ENCODE results near the gene WDR62.

The WDR62 gene

DNA sequence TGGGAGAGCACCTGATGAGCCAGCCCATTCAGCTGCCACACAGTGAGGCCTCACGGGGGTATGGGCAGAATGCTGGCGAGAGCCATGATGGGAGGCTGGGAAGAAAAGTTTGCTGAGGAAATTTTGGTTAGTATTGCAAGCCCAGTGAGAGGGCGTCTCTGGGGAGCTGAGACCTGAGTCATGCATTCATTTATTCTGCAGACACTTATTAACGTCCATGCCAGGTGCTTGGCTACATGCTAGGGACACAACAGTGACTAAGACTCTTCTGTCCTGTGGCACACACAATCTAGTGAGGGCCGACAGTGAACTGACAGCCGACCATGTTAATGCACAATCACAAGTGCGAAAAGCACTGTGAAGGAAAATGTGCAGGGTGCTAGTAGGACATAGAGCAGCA, 27.2 kb downstream of the WDR62 start:
- DNase-seq, result no peak

DNA sequence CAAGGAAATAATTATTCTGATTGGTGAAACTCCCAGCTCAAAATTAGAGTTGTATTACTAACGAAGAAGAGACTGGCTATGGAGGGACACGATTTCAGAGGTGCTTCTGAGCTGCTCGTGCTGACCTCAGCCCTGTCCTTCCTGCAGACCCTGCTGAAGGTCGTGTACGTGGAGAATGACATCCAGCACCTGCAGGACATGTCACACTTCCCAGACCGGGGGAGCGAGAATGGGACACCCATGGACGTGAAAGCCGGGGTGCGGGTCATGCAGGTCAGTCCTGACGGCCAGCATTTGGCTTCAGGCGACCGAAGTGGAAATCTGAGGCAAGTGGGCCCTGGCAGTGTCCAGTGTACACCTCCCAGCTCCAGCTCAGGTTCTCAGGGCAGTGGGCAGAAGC, 28.2 kb downstream of the WDR62 start:
- DNase-seq, result no peak

DNA sequence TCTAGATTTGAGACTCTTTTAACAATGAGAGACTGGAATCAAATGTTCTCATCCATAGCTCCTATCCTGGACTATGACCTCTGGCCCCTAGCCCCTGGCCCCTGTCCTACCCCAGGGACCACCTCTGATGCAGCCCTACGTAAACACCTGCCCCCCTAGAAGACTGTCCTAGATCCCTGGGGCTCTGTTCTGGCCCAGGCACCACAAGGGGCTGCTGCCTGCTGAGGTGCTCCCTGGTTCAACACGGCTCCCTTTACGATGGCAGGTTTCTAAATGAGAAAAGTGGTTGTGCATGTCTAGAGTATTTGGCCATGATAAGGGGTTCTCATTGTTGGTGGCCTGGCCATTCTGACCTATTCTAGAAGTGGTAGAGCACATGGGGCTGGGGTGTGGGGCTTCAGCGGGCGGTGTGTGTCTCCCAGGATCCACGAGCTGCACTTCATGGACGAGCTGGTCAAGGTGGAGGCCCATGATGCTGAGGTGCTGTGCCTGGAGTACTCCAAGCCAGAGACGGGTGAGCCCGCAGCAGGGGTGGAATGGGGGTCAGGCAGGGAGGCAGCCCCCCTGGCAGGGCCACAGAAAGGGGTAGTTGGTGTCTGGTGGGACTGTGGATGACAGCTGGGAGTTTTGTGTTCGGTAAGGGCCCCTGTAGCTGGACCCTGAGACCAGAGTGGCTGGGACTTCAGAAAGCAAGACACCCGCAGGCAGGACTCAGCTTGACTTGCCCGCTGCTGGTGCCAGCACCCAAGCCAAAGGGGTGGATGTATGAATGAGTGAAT, 29.7 kb downstream of the WDR62 start:
- no peak for DNase-seq

DNA sequence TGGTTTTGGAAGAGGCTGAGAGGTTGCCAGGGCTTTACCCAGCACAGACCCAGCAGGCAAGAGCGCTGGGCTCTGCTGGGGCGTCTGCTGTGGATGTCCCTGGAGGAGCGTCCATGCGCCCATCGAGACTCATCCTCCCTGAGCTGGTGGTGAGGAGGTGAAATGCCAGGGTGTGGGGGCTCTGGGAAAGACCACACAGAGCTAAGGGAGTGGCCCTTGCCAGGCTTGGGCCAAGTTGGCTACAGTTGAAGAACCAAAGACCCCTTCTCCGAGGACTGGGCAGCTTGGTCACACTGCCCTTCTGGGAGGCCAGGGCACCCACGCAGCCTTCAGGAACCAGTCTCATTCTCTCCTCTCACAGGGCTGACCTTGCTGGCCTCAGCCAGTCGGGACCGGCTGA, 31.6 kb downstream of the WDR62 start:
- DNase-seq, result no peak

DNA sequence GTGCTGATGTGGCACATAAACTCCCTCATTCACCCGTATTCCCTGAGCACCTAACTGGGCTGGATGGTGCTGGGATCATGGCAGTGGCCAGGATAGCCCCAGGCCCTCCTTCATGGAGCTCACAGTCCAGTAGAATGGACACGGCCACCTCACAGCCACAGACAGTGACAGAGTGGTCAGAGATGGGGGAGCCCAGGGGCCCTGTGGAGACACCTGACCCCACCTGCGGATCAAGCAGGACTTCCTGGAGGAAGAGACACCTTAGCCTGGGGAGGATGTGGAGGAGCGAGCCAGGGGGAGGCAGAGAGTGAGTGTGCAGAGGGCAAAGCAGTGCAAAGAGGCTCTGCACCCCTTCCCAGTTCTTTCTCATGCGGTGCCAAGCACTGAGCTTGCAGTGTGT, 35.1 kb downstream of the WDR62 start:
- no peak for DNase-seq

DNA sequence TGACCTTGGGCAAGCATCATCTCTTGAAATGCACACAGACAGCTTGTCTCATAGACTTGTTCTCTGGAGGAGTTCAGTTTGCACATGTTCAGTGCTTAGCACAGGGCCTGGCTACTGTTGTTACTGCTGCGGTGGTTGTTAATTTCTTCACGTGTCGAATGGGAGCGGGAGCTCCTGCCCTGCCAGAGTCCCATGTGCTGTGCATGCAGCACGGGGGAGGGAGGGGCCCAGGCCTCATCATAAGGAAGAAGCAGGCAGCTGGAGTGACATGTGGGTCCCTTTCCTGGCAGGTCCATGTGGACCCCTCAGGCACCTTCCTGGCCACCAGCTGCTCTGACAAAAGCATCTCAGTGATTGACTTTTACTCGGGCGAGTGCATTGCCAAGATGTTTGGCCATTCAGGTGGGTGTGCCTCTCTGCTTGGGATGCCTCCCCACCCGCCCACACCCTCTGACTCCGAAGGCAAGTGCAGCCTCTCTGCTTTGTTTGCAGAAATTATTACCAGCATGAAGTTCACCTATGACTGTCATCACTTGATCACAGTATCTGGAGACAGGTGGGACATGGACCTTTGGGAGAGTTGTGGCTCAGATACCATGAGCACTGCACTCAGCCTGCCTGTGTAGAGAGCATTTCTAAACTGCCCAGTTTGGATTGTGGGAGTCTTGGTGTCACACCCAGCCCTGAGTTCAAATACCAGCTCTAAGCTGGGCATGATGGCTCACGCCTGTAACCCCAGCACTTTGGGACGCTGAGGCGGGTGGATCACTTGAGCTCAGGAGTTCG, 36.4 kb downstream of the WDR62 start:
- no peak for DNase-seq

DNA sequence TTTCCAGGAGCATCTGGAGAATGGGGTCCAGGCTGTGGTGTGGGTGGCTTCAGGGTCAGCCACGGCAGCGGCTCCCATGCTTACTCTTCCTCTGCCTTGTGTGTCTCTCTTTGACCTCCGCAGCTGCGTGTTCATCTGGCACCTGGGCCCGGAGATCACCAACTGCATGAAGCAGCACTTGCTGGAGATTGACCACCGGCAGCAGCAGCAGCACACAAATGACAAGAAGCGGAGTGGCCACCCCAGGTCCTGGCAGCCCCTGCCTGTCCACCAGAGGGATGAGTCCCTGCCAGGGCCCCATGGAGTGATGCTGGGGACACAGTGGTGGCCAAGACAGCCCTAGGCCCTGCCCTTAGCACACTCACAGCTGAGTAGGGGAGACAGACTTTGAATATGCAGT, 37.9 kb downstream of the WDR62 start:
- no peak for DNase-seq

DNA sequence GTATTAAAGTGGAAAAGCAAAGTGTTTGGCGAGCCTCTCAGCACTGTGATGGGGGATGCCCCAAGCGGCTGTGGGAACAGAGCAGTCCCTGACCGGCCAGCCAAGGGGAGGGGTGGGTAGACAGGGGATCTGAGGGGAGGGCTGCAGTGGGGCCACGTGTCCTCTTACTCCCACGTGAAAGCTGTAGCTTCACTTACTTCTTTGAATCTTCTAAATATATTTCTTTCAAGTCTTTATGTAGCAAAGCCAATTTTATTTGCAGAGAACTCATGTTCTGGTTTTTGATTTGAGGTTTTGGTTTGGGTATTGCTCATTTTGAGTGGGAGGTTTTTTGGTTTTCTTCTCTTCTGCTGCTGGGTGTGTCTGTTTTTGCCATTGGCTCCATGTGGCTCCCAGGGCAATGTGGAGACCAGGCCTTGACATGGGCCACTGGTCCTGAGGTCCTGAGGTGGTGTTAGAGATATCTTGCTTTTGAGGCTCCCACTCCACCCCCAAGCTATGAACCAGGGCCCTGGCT, 38.5 kb downstream of the WDR62 start:
- DNase-seq, result no peak

DNA sequence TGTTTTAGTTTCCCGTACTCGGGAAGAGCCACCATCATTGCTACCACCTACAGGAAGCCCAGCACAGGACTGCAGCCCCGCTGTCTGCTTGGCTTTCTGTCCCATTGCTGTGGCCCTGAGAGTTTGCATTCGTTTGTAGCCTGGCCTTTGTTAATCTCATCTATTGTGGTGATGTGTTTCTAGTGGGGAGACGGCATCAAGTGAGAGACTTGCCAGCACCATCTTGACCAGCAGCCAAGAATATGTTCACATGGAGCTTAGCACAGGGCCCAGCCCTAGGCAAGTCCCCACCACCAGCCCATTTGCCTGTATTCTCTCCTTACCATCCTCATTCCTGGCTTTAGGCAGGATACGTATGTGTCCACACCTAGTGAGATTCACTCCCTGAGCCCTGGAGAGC, 39.0 kb downstream of the WDR62 start:
- no peak for DNase-seq

DNA sequence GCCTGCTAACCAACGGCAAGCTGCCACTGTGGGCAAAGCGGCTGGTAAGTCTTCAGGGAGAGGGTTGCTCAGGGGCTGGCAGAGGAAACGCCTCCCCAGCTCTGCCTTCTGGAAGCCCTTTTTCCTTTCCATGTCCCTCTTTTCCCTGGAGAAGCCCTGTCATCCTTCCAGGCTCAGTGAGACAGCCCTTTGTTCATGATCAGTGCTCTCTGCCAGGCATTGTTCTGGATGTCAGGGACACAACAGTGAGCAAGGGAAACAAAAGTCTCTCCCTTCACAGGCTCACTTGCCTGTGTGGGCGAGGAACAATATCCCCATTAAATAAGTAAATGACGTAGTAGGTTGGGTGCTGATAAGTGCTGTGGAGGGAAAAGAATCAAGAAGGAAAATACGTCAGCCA, 42.3 kb downstream of the WDR62 start:
- DNase-seq, result no peak

DNA sequence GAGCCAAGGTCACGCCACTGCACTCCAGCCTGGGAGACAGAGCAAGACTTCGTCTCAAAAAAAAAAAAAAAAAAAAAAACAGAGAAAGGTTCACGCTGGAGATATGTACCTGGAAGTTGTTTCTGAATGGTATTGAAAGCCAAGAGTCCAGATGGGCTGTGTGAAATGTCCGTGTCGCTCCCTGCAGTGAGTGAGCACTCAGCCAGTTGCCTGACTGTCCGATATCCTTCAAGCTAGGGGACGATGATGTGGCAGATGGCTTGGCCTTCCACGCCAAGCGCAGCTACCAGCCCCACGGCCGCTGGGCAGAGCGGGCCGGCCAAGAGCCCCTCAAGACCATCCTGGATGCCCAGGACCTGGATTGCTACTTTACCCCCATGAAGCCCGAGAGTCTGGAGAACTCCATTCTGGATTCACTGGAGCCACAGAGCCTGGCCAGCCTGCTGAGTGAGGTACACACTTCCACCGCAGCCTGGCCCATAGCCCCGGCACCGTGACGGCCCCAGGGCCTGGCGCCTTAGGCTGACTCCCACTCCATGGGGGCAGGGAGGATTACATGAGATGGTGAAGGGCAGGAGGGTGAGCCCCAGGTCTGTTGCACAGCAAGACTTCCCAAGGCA, 44.6 kb downstream of the WDR62 start:
- DNase-seq, result no peak

DNA sequence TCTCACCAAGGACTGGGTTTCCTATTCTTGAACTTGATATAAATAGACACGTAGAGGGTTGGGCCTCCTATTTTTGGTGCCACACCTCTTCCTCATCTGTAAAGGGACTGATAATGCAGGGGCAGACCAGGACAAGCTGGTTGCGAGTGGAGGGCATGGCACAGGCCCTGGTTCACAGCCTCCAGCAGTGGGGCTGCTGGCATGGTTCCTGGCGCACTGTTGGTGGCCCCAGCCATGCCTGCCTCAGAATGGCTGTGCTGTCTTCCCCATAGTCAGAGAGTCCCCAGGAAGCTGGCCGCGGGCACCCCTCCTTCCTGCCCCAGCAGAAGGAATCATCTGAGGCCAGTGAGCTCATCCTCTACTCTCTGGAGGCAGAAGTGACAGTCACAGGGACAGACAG, 45.8 kb downstream of the WDR62 start:
- DNase-seq, result no peak

DNA sequence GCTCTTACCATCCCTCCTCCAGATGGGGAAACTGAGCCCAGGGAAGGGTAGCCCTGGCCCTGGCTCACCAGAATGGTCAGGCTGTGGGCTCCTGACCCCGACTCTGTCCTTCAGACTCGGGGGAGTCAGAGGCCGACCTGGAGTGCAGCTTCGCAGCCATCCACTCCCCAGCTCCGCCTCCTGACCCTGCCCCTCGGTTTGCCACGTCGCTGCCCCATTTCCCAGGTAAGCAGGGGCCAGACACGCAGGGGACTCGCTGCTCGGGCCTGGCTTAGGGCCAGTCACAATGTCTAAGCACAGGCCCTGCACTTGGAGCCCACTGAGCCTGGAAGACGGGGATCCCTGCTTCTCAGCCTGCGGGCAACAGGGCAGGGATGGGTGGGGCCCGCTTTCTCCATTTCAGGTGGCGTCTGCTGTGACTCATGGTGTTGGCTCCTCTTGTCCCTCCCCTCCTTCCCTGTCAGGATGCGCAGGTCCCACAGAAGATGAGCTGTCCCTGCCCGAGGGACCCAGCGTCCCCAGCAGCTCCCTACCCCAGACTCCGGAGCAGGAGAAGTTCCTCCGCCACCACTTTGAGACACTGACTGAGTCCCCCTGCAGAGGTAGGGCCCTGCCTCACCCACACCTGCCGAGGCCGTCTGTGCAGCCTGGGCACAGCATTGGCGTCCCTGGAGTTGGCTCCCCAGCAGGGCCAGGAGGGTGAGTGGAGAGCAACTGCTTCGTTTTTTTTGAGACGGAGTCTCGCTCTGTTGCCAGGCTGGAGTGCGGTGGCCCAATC, 47.0 kb downstream of the WDR62 start:
- DNase-seq, result no peak

DNA sequence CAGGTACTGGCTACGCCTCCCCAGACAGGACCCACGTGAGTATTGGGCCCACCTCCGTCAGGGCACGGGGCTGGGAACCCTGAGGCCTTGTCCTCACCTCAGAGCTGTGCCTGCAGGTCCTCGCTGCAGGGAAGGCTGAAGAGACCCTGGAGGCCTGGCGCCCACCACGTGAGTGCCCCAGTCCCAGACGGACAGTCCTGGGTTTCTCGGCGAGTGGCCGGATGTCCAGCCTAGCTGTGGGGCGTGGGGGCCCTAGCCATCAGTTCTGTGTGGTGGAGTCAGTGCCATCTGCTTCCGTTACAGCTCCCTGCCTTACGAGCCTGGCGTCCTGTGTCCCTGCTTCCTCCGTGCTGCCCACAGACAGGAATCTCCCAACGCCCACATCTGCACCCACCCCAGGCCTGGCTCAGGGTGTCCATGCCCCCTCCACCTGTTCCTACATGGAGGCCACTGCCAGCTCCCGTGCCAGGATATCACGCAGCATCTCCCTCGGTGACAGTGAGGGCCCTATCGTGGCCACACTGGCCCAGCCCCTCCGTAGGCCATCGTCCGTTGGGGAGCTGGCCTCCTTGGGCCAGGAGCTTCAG, 48.4 kb downstream of the WDR62 start:
- DNase-seq, result no peak

DNA sequence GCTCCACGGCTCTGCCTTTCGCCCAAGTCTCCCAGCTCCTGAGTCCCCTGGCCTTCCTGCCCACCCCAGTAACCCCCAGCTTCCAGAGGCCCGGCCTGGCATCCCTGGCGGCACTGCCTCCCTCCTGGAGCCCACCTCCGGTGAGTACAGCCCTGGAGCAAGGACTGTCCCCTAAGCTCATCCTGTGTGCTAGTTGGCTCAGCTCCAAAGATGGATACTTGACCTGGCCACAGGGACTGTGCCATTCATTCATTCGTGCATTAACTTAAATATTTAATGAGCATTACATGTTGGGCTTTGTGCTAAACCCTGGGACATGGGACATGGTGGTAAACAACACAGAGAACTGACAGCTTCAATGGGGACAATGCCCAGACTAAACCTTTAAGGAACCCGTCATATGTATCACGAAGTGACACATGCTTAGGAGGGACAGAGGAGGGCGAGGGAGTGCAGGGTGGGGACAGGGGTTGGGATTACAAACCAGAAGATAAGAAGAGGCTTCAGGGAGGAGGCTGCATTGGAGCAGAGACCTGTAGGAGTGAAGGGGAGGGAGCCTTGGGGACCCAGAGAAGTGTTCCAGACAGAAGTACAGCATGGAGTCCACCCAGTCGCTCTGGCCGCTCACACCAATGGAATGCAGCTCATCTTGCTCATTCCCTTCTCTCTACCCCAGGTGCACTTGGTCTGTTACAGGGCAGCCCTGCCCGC, 49.3 kb downstream of the WDR62 start:
- DNase-seq, result no peak

DNA sequence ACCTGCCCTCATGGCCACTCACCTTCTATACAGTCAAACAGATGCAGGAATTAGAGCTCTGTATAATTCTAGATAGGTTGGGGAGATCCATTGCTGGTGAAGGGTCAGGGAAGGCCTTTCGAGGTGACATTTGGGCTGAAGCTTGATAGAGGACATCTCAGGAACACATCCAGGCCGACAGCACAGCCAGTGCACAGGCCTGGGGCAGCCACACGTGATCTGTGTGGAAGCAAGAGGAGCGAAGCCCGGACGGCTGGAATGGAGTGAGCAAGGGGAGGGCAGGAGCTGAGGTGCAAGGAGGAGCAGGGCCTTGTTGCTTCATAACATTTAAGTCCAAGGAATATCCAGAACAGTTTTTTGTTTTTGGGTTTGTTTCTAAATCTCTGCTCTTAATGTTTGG, 51.7 kb downstream of the WDR62 start:
- DNase-seq, result no peak

DNA sequence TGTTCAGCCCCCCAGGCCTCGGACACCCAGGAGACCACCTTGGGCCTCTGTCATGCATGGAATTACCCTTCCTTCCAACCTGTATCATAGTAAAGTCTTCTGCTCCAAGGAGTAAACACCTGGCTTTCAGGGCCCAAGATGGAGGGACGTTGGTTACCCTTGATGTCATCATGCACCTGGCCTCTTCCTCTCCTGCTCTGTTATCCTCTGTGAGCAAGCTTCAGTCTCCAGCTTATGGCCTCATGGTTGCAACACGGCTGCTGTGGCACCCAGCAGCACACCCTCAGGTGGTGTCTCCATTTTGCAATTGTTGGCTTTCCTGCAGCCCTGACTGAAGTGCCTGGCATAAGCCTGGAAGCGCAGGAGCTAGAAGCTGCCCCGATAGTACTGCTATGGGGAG, 52.3 kb downstream of the WDR62 start:
- DNase-seq, result no peak

DNA sequence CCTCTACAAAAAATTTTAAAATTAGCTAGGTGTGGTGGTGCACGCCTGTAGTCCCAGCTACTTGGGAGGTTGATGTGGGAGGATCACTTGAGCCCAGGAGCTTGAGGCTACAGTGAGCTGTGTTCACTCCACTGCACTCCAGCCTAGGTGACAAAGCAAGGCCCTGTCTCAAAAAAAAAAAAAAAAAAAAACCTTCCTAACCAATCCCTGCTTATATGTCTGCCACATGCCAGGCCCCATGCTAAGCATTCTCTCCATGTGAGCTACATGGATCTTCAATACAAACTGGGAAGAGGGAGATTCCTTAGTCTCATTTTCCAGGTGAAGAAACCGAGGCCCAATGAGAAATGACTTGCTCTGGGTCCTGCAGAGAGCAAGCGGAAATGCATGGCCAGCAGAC, 54.0 kb downstream of the WDR62 start:
- no peak for DNase-seq

DNA sequence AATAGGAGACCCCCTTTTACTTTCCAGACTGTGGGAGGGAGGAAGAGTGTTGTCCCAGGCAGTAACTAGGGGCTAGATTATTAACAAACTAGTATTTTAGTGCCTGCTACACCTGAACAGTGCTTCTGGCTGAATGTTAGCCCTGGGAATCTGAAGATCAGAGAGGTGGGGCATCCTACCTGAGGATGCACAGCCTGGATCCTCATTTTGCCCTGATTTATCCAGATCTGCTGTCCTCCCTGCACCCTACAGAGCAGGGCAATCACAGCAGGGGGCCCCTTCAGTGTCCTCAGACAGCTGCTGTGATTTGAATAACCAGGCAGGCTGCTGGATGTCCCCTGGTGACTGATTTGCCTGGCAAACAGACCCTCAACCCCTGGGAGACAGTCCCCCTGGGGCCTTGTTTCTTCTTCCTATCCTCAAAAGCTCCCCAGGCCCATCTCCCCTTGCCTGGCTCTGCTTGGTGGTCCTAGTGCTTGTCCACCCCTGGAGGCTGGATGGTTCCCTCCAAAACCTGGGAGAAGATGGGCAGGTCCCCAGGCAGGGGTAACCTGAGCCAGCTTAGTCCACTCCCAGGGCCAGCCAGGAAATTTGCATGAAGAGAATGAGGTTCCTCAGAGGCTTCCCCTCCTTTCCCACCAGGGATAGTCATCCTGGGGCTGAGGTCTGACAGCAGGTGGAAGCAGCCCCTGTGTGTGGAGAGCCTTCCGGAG, 55.9 kb downstream of the WDR62 start, which contains the start of gene OVOL3:
TSS of gene OVOL3 (plus strand) at position 657 of the 713 bp plus-strand sequence. CDS start 60 bp downstream, outside the sequence.
- no peak for DNase-seq

DNA sequence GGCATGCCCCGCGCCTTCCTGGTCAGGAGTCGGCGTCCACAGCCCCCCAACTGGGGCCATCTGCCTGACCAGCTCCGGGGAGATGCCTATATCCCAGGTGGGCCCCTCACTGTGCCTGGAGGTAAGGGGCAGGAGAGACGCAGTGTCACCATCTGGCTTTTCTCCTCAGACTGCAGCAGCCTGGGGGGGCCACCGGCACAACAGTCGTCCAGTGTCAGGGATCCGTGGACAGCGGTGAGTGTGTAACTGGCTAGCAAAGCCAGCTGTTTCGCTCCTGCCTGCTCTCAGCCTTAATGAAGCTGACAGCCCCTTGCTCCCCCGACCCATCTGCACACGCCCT, 56.5 kb downstream of the WDR62 start:
- no peak for DNase-seq

DNA sequence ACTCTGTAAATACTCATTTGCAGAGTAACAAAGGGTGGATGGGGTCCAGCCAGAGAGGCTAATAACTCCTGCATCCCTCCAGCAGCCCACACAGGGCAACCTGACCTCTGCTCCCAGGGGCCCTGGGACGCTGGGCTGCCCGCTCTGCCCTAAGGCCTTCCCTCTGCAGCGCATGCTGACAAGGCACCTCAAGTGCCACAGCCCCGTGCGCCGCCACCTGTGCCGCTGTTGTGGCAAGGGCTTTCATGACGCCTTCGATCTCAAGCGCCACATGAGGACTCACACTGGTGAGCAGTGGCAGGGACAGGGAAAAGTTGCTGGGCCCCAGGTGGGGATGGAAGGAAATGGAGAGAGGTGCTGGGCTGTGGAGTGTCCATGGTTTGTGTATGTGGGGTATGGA, 58.0 kb downstream of the WDR62 start:
- no peak for DNase-seq

Data from activated effector memory CD4-positive, alpha-beta T cell treated with anti-CD3 and anti-CD28 coated beads, Interleukin-2, amount 50 U/mL, for 16 hours (primary cell).